Prostate gland (tissue), 2 donors: ENCODE measurements around the gene DHX30. TPM values are rescaled to one million over a fixed set of nuclear protein-coding genes. Genes with fewer than 3 reads are reported as not detected.

Source experiments
- DNase-seq: peaks from one replicate; pipeline ENCODE4 v3.0.0-alpha.2; 2019; ENCODE audit warnings: low spot score
- H3K27ac ChIP-seq, 2 donors: fragments of 200-600 bp; sonication (generic); 2 replicates each; pipeline ENCODE4 v1.5.1; 2017 to 2019
- H3K27me3 ChIP-seq: fragments of 200-600 bp; sonication (generic); replicated peaks from 2 replicates; pipeline ENCODE4 v1.5.1; 2019; ENCODE audit not compliant: insufficient read depth
- H3K36me3 ChIP-seq, 2 donors: fragments of 200-600 bp; sonication (generic); 1 replicate in 1 of 2; 2 replicates in 1 of 2; pipeline versions ENCODE4 v1.5.1 to v1.8.1; 2017 to 2019
- H3K4me1 ChIP-seq: fragments of 200-600 bp; sonication (generic); replicated peaks from 2 replicates; pipeline ENCODE4 v1.5.1; 2019
- H3K4me3 ChIP-seq, 2 donors: fragments of 200-600 bp; sonication (generic); 2 replicates each; pipeline ENCODE4 v1.5.1; 2017 to 2019
- H3K9me3 ChIP-seq: fragments of 200-600 bp; sonication (generic); 2 replicates; pipeline ENCODE4 v1.5.1; 2017
- CTCF ChIP-seq, 4 experiments: fragments of 200-600 bp in 2 of 4; fragments of 450-650 bp in 2 of 4; sonication (generic) in 2 of 4; IDR thresholded peaks; 1 replicate in 3 of 4; 2 replicates in 1 of 4; pipeline ENCODE4 v1.5.1; 2016 to 2019; ENCODE audit warnings: antibody characterized with exemption in 4 of 4, mild to moderate bottlenecking in 2 of 4, moderate library complexity in 2 of 4
- POLR2A ChIP-seq: fragments of 450-650 bp; IDR thresholded peaks from one replicate; pipeline ENCODE4 v1.6.1; 2016; ENCODE audit warnings: antibody characterized with exemption, mild to moderate bottlenecking
- POLR2AphosphoS5 ChIP-seq: sonication (generic); formaldehyde crosslinking; IDR thresholded peaks from one replicate; pipeline ENCODE4 v1.6.1; 2017; ENCODE audit warnings: antibody characterized with exemption
- WGBS: methylation state at CpG from one replicate; pipeline ENCODE4 v1.1.5; 2018; 5-methylcytosine and 5-hydroxymethylcytosine counted together
- intact Hi-C: fragments of 100-400 bp; cut with DNase I; formaldehyde crosslinking; loops from one replicate; pipeline ENCODE4 v1.14.2; 2022
- total RNA-seq, 2 donors: library from RNA; depleted of rRNA; stranded (reverse); fragments of >200 nt; gene quantifications; one replicate each; pipeline ENCODE4 v1.1.0, GENCODE V29; 2016

Gene DHX30
- total RNA-seq, 2 donors from 2014 or later: 72.9 to 107 TPM

GRCh38 chr3:47850564-47851410 is 47.8 kb downstream of the DHX30 start:
- intact Hi-C loops: no loop called here
- Histone ChIP-seq H3K4me3 (no peak overlapping the region), H3K9me3 (no peaks in the 10 kb centered on the region), H3K36me3 (peaks cover 18 to 44% of the 10 kb centered on the region in 2 donors), H3K27ac (no peak overlapping the region), H3K27me3 (no peaks in the 10 kb centered on the region), H3K4me1 (no peaks in the 10 kb centered on the region)
- DNase-seq: no peak
- no peak for TF ChIP-seq CTCF (IDR thresholded peaks at IDR 0.05)
- WGBS: 64% methylated on average over 14 of the region's 14 CpGs

GRCh38 chr3:47851888-47852603 is 49.1 kb downstream of the DHX30 start:
- peaks cover 11 to 31% of the 10 kb centered on the region in 2 donors for H3K36me3 ChIP-seq
- WGBS: 89% methylated on average over 12 of the region's 12 CpGs

GRCh38 chr3:47852604-47853602 is 50.0 kb downstream of the DHX30 start:
- no peak for DNase-seq
- TF ChIP-seq POLR2AphosphoS5: no peak
- no peak for TF ChIP-seq CTCF (IDR thresholded peaks at IDR 0.05)
- no peak for TF ChIP-seq POLR2A
- H3K36me3 ChIP-seq: peaks cover 11 to 24% of the 10 kb centered on the region in 2 donors
- H3K27me3 ChIP-seq: no peaks in the 10 kb centered on the region
- no peaks in the 10 kb centered on the region for H3K9me3 ChIP-seq
- 85% methylated on average over 35 of the region's 36 CpGs for WGBS
- H3K4me1 ChIP-seq: no peaks in the 10 kb centered on the region
- no peak overlapping the region for H3K27ac ChIP-seq
- H3K4me3 ChIP-seq: no peak overlapping the region
- intact Hi-C loops: no loop called here

More at GRCh38 chr3:47851888-47852603, 49.1 kb downstream of the DHX30 start:
- Histone ChIP-seq H3K27ac (no peak overlapping the region), H3K9me3 (no peaks in the 10 kb centered on the region), H3K4me1 (no peaks in the 10 kb centered on the region), H3K4me3 (no peak overlapping the region), H3K27me3 (no peaks in the 10 kb centered on the region)
- DNase-seq: no peak
- intact Hi-C loops: no loop called here
- no peak for TF ChIP-seq CTCF (IDR thresholded peaks at IDR 0.05)
- no peak for TF ChIP-seq POLR2AphosphoS5

GRCh38 chr3:47854267-47854666 is 51.3 kb downstream of the DHX30 start:
- Histone ChIP-seq H3K4me3 (no peak overlapping the region), H3K36me3 (peaks cover 6 to 11% of the 10 kb centered on the region in 2 donors), H3K27ac (no peak overlapping the region), H3K27me3 (no peaks in the 10 kb centered on the region), H3K4me1 (no peaks in the 10 kb centered on the region), H3K9me3 (no peaks in the 10 kb centered on the region)
- WGBS: 78% methylated on average over 11 of the region's 11 CpGs
- DNase-seq: no peak
- TF ChIP-seq CTCF (IDR thresholded peaks at IDR 0.05) (no peak), POLR2A (no peak), POLR2AphosphoS5 (no peak)
- intact Hi-C loops: no loop called here
